Nephron progenitor cell (in vitro differentiated cells): ENCODE measurements around the gene DCAF10.
"Not testable (repeated sequence)": the region's sequence is repeated elsewhere in the genome, so short reads cannot be mapped to it uniquely, and the experiment has no call there.

Experiments
- DNase-seq: peaks from one replicate; pipeline ENCODE4 v3.0.0; 2021
- H3K27ac Mint-ChIP-seq: 2 replicates; pipeline ENCODE4 v1.8.0; 2021; ENCODE audit warnings: mild to moderate bottlenecking, moderate library complexity, mixed read lengths
- H3K27me3 Mint-ChIP-seq: 2 replicates; pipeline ENCODE4 v1.8.0; 2021; ENCODE audit warnings: mild to moderate bottlenecking, low read depth, mixed read lengths; ENCODE audit not compliant: poor library complexity
- H3K36me3 Mint-ChIP-seq: 2 replicates; pipeline ENCODE4 v1.8.0; 2021; ENCODE audit warnings: low read depth, mixed read lengths
- H3K4me1 Mint-ChIP-seq: 2 replicates; pipeline ENCODE4 v1.8.0; 2021; ENCODE audit warnings: mixed read lengths
- H3K4me3 Mint-ChIP-seq: 2 replicates; pipeline ENCODE4 v1.8.0; 2021; ENCODE audit warnings: mild to moderate bottlenecking, moderate library complexity, mixed read lengths
- H3K9me3 Mint-ChIP-seq: 2 replicates; pipeline ENCODE4 v1.8.0; 2021; ENCODE audit warnings: mild to moderate bottlenecking, moderate library complexity, mixed read lengths
- CTCF ChIP-seq: fragments of 200-600 bp; sonication (generic); IDR thresholded peaks from 2 replicates; pipeline ENCODE4 v1.5.0; 2021; ENCODE audit warnings: antibody characterized with exemption

Gene DCAF10

GRCh38 chr9:37889536-37889935 is 88.9 kb downstream of the DCAF10 start:
- Mint-ChIP-seq H3K4me1 (no peaks in the 10 kb centered on the region), H3K4me3 (no peak overlapping the region), H3K9me3 (peaks cover 6% of the 10 kb centered on the region), H3K27ac (no peak overlapping the region), H3K27me3 (no peaks in the 10 kb centered on the region), H3K36me3 (peaks cover 81% of the 10 kb centered on the region)
- no peak for TF ChIP-seq CTCF
- DNase-seq: no peak

- not testable (repeated sequence) for H3K4me3 Mint-ChIP-seq, DNase-seq, H3K9me3 Mint-ChIP-seq, H3K27me3 Mint-ChIP-seq, H3K27ac Mint-ChIP-seq, H3K4me1 Mint-ChIP-seq
- peaks cover 81% of the 10 kb centered on the region for H3K36me3 Mint-ChIP-seq
Observed at GRCh38 chr9:37891042-37891441, 90.4 kb downstream of the DCAF10 start.

GRCh38 chr9:37892063-37892462 is 91.5 kb downstream of the DCAF10 start:
- TF ChIP-seq CTCF: no peak
- H3K9me3 Mint-ChIP-seq: peaks cover 6% of the 10 kb centered on the region
- no peak for DNase-seq
- no peak overlapping the region for H3K4me3 Mint-ChIP-seq
- H3K27me3 Mint-ChIP-seq: no peaks in the 10 kb centered on the region
- H3K27ac Mint-ChIP-seq: no peak overlapping the region
- peaks cover 83% of the 10 kb centered on the region for H3K36me3 Mint-ChIP-seq
- H3K4me1 Mint-ChIP-seq: no peaks in the 10 kb centered on the region

- Mint-ChIP-seq H3K4me3 (no peak overlapping the region), H3K27me3 (no peaks in the 10 kb centered on the region), H3K36me3 (peaks cover 60% of the 10 kb centered on the region), H3K4me1 (peaks cover 8% of the 10 kb centered on the region), H3K27ac (no peak overlapping the region), H3K9me3 (no peaks in the 10 kb centered on the region)
- no peak for DNase-seq
- no peak for TF ChIP-seq CTCF
Observed at GRCh38 chr9:37897665-37898064, 97.1 kb downstream of the DCAF10 start.

- H3K9me3 Mint-ChIP-seq: no peaks in the 10 kb centered on the region
- DNase-seq: no peak
- H3K36me3 Mint-ChIP-seq: peaks cover 46% of the 10 kb centered on the region
- TF ChIP-seq CTCF: no peak
- no peak overlapping the region for H3K27ac Mint-ChIP-seq
- H3K4me1 Mint-ChIP-seq: peaks cover 16% of the 10 kb centered on the region
- no peaks in the 10 kb centered on the region for H3K27me3 Mint-ChIP-seq
- H3K4me3 Mint-ChIP-seq: no peak overlapping the region
Observed at GRCh38 chr9:37899041-37899440, 98.4 kb downstream of the DCAF10 start.

- DNase-seq: no peak
- TF ChIP-seq CTCF: no peak
- Mint-ChIP-seq H3K36me3 (peaks cover 18% of the 10 kb centered on the region), H3K4me1 (peaks cover 39% of the 10 kb centered on the region), H3K27ac (no peak overlapping the region), H3K9me3 (no peaks in the 10 kb centered on the region), H3K4me3 (peak overlapping the region; percentile 23), H3K27me3 (peaks cover 8% of the 10 kb centered on the region)
Observed at GRCh38 chr9:37902131-37902530, 101.5 kb downstream of the DCAF10 start.
